Effector CD8-positive, alpha-beta T cell (primary cell): ENCODE results near the gene GPR68.
"Not testable (repeated sequence)": the region's sequence is repeated elsewhere in the genome, so short reads cannot be mapped to it uniquely, and the experiment has no call there.

Experiments used
- DNase-seq: peaks from one replicate; lab custom pipeline; 2025; lab: John Stamatoyannopoulos, UW

The GPR68 gene

GRCh38 chr14:91253795-91254323 lies 9.4 kb upstream of the GPR68 start:
- DNase-seq: no peak

- DNase-seq: no peak
These were observed 8.6 kb upstream of the GPR68 start for GRCh38 chr14:91252871-91253794.

- DNase-seq: no peak
These were observed 6.4 kb upstream of the GPR68 start for GRCh38 chr14:91250912-91251311.

DNA sequence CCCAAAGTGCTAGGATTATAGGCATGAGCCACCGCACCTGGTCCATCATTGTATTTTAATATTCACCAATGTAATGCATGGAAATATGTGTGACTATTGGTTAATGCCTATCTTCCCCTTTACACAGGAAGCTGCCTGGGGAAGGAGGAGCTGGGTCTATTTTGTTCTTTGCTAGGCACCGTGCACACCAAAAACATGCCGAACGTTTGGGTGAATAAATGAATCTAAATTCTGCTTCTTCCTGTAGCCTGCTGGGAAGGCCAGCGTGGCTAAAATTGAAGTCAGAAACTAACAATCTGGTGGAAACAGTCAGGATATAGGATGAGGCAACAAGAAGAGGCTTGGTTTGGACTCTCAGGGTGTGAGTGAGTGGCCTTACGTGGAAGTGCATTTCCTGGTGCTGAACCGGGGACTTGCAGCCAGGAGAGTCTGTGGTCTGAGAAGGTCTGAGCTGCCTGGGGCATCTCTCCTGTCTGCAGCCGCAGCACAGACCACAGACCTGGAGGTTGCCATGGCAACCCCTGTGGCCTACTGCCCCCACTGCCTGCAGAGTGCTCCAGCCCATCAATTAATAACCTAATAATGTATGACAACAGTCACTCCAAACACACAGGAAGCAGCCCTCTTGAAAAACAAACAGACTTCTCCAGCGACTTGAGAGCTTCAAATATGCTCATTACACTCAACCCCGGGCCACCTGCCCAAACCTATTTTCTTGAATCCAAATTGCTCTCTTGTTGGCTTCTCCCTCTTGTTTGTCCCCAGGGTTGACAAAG lies 5.5 kb upstream of the GPR68 start:
- no peak for DNase-seq

- DNase-seq: peak; percentile 39
These were observed 1.7 kb upstream of the GPR68 start for GRCh38 chr14:91246051-91246852.

GRCh38 chr14:91245616-91246015 lies 1.1 kb upstream of the GPR68 start:
- not testable (repeated sequence) for DNase-seq

GRCh38 chr14:91245029-91245428 lies 525 bp upstream of the GPR68 start:
- peak; percentile 16 for DNase-seq

DNA sequence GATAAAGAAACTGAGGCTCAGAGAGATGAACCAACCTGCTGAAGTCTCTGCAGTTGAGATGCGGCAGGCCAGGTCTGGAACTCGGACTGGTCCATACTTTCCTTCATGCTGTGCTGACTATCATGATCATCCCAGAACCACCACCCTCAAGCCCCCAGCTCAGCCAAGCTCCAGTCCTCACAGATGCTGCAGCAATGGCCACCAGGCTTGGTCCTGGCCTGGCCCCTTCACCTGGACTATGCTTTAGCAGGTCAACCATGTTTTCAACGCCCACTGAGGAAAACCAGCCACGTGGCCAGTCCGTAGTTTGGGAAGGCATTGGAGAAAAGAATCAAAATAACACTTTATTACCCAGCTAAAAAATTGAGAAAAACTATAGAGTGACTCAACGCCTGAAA lies 1.4 kb downstream of the GPR68 start:
- DNase-seq: no peak

DNA sequence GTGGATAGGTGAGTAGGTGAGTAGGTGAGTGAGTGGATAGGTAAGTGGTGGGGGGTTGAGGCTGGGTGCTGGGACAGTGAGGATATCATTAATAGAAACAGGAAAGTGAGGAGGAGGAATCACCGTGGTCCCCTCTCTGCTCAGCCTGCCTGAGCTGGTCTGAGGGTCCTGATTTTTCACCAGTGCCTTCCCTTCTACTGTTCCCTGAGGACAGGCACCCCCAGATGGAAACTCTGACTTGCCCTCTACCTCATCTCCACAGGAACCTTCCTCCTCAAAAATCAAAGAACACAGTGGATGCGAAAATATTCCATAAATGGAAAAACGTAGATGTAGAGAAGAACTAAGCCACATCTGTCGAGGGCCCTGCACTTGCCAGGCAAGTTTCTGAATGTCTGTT lies 1.9 kb downstream of the GPR68 start:
- DNase-seq: no peak

- DNase-seq: no peak
These were observed 2.6 kb downstream of the GPR68 start for GRCh38 chr14:91241863-91242262.

DNA sequence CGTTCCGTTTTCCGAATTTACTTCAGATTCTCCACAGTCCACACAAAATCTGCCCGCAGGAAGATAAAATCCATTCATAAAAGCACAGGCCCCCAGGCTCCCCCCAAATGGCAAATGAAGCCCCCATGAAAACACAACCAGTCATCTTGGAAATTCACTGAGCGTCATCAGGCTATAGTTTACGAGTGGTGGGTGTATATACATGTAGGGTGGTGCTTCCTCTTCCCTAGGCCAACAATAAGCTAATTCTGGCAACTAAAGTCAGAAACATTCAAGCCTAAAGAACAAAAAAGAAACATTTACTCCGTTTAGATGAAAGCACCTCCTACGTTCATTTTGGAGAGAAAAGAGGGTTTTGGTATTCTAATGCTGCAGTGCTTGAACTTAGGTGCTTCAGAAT lies 5.8 kb downstream of the GPR68 start:
- no peak for DNase-seq

- no peak for DNase-seq
These were observed 6.4 kb downstream of the GPR68 start for GRCh38 chr14:91238085-91238484.

DNA sequence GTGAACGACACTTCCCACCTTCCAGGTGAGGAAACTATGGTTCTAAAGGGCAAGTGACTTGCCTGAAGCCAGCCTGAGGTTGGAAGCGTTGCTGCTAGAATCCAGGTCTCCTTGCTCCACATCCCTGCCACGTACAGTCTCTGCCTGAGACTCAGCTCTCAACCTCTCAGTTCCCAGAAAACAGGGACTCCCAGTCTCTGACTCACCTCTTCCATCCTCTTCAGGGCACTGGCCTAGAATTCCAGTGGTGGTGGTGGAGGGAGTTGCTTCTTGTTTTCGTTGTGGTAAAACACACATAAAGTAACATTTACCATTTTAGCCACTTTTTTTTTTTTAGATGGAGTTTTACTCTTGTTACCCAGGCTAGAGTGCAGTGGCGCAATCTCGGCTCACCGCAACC lies 7.3 kb downstream of the GPR68 start:
- no peak for DNase-seq

GRCh38 chr14:91235841-91236240 lies 8.7 kb downstream of the GPR68 start:
- DNase-seq: no peak

DNA sequence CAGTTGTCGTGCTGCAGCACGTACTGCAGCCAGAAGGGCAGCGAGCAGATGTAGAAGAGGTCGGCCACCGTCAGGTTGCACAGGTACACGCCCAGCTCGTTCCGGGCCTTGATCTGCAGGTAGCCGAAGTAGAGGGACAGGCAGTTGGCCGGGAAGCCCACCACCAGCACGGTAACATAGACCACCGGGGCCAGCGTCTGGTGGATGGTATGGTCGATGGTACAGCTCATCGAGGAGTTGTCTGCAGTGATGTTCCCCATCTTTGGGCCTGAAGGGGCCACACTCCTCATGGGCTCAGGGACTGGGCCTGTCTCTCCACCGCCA lies 9.8 kb downstream of the GPR68 start:
- no peak for DNase-seq

DNA sequence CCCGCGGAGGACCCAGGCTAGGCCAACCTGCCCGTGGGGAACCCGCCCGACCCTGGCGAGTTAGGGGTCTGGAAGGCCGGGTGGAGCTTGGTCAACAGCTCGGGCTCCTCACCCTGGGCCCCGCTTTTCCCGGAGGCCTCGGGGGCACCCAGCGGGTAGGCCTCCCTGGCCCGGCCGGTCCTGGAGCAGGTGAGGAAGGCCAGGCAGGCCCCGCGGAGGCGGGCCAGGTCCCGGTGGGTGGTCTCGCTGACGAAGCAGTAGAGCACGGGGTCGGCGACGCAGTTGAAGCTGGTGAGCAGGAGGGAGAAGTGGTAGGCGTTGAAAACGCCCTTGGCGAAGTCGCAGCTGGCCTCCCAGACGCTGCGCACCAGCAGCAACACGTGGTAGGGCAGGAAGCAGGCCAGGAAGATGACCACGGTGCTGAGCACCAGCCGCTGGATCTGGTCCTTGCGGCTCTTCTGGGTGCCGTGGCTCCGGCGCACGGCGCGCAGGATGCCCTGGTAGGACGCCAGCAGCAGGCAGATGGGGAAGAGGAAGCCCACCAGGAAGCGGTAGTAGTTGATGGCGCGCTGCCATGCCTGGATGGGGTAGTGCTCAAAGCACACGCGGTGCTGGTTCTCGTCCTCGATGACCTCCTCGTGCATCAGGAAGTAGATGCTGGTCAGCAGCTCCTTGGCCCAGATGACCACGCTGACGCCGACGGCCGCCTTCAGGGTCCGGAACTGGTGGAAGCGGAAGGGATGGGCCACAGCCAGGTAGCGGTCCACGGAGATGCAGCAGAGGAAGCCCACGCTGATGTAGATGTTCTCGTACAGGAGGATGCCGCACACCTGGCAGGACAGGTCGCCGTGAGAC lies 10.3 kb downstream of the GPR68 start:
- no peak for DNase-seq

DNA sequence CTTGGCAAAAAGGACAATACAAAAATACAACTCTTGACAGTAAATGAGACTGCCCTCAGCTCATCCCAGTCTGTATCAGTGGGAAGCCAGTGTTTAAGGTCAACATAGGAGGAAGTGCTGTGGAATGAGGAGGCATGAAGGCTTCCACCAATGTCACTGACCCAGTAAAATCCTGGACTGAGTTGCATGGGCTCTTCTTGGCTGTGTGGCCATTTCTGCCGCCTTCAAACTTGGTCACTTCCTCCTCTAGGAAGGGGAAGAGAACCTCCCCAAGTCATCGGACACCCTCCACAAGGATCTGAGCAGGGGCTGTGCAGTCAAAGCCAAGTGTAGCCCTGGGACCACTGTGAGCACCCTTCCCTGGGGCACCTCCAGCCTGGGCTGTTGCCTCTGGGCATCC lies 11.9 kb downstream of the GPR68 start:
- no peak for DNase-seq

DNA sequence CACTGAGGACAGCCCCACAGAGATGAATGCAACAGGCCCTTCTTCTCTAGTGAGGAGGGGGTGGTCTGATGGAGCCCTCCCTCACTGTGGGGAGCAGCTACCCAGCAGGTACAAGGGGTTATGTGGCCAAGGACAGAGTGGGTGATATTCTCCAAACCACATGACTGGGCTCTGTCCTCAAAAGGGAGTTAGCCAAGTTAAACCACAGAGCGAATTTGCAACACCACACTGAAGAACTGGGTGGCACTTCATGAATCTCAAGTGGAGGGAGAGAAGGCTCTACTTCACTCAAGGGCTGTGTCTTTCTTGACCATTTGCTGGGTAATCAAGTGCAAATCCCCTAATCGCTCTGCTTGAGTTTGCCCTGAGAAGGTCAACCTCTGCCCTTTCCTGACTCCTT lies 12.5 kb downstream of the GPR68 start:
- DNase-seq: no peak

GRCh38 chr14:91231446-91231845 lies 13.1 kb downstream of the GPR68 start:
- DNase-seq: no peak

GRCh38 chr14:91230397-91231035 lies 14.0 kb downstream of the GPR68 start:
- no peak for DNase-seq

- DNase-seq: no peak
These were observed 14.7 kb downstream of the GPR68 start for GRCh38 chr14:91229743-91230200.
